Left renal cortex interstitium (tissue), 4 donors: ENCODE results near the gene ITGA1. TPM values are rescaled to one million over a fixed set of nuclear protein-coding genes. Genes with fewer than 3 reads are reported as not detected.

Source experiments
- DNase-seq, 4 donors: peaks; one replicate each; pipeline ENCODE4 v3.0.0-alpha.2; 2013; ENCODE audit warnings: low read depth in 4 of 4, low spot score in 2 of 4, missing footprints in 1 of 4
- polyA plus RNA-seq, 4 donors: library from polyadenylated mRNA; unstranded; fragments of 120-200 nt; gene quantifications; one replicate each; pipeline ENCODE4 v1.2.1, GENCODE V29; 2013; ENCODE audit not compliant: insufficient read length in 4 of 4

The ITGA1 gene
- polyA plus RNA-seq, 4 donors, result 44.7 to 56.2 (median 52.0) TPM

- no peak for DNase-seq
Measured at GRCh38 chr5:52771343-52772039, 16.2 kb upstream of the ITGA1 start.

GRCh38 chr5:52772668-52773067 lies 15.0 kb upstream of the ITGA1 start:
- no peak for DNase-seq

- DNase-seq, result no peak
Measured at GRCh38 chr5:52773342-52773741, 14.4 kb upstream of the ITGA1 start.

- no peak for DNase-seq
Measured at GRCh38 chr5:52774005-52774410, 13.7 kb upstream of the ITGA1 start.

- DNase-seq, result no peak
Measured at GRCh38 chr5:52776116-52776515, 11.6 kb upstream of the ITGA1 start.

GRCh38 chr5:52777186-52777585 lies 10.5 kb upstream of the ITGA1 start:
- DNase-seq, result no peak

GRCh38 chr5:52778781-52779180 lies 8.9 kb upstream of the ITGA1 start:
- DNase-seq, result no peak

GRCh38 chr5:52779213-52779612 lies 8.5 kb upstream of the ITGA1 start:
- no peak for DNase-seq

GRCh38 chr5:52783226-52783959 lies 4.3 kb upstream of the ITGA1 start:
- DNase-seq, result no peak

- no peak for DNase-seq
Measured at GRCh38 chr5:52784737-52785136, 3.0 kb upstream of the ITGA1 start.

GRCh38 chr5:52786391-52786790 lies 1.3 kb upstream of the ITGA1 start:
- DNase-seq, result no peak

GRCh38 chr5:52786949-52787599 lies 642 bp upstream of the ITGA1 start:
- DNase-seq, result no peak

GRCh38 chr5:52788505-52788821 lies 747 bp downstream of the ITGA1 start:
- DNase-seq, result no peak

GRCh38 chr5:52789378-52789777 lies 1.7 kb downstream of the ITGA1 start:
- no peak for DNase-seq

GRCh38 chr5:52789851-52790250 lies 2.1 kb downstream of the ITGA1 start:
- DNase-seq, result no peak

GRCh38 chr5:52791366-52791765 lies 3.6 kb downstream of the ITGA1 start:
- DNase-seq, result no peak

- no peak for DNase-seq
Measured at GRCh38 chr5:52794519-52794918, 6.8 kb downstream of the ITGA1 start.

GRCh38 chr5:52796031-52796430 lies 8.3 kb downstream of the ITGA1 start:
- DNase-seq, result no peak

- DNase-seq, result no peak
Measured at GRCh38 chr5:52796516-52797103, 8.9 kb downstream of the ITGA1 start.

- DNase-seq, result no peak
Measured at GRCh38 chr5:52798938-52799337, 11.2 kb downstream of the ITGA1 start.

GRCh38 chr5:52799358-52799982 lies 11.8 kb downstream of the ITGA1 start:
- no peak for DNase-seq
